Esophagus muscularis mucosa (tissue), 3 donors: Measurements from ENCODE around the gene NCMAP.

Experiments used
- POLR2AphosphoS5 ChIP-seq, 2 donors: sonication (generic); formaldehyde crosslinking; IDR thresholded peaks; one replicate each; pipeline ENCODE4 v1.6.1; 2017; ENCODE audit warnings: antibody characterized with exemption in 2 of 2
- TF ChIP-seq, protein P1 (sequence below), 3 experiments: fragments of 200-600 bp in 2 of 3; fragments of 450-650 bp in 1 of 3; sonication (generic) in 2 of 3; IDR thresholded peaks; one replicate each; pipeline ENCODE4 v1.5.1; 2017 to 2019; ENCODE audit warnings: antibody characterized with exemption in 3 of 3, mild to moderate bottlenecking in 2 of 3, moderate library complexity in 1 of 3

DNA sequence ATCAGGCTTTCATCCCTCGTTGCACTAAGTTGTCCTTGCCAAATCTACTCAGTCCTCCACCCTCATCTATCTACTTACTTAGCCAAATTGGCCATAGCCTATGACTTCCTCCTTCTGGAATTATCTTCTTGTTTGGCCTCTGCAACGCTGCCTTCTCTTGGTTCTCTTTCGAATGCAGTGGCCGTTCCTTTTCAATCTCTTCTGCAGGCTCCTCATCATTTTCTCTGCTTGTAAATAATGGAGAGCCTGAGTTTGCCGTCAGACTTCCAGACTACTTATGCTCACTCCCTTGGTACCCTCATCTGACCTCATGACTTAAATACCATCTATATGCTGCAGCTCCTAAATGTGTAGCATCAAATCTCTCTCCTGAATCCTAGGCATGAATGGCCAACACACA, 64.8 kb downstream of the NCMAP start:
- TF ChIP-seq, protein P1, sequence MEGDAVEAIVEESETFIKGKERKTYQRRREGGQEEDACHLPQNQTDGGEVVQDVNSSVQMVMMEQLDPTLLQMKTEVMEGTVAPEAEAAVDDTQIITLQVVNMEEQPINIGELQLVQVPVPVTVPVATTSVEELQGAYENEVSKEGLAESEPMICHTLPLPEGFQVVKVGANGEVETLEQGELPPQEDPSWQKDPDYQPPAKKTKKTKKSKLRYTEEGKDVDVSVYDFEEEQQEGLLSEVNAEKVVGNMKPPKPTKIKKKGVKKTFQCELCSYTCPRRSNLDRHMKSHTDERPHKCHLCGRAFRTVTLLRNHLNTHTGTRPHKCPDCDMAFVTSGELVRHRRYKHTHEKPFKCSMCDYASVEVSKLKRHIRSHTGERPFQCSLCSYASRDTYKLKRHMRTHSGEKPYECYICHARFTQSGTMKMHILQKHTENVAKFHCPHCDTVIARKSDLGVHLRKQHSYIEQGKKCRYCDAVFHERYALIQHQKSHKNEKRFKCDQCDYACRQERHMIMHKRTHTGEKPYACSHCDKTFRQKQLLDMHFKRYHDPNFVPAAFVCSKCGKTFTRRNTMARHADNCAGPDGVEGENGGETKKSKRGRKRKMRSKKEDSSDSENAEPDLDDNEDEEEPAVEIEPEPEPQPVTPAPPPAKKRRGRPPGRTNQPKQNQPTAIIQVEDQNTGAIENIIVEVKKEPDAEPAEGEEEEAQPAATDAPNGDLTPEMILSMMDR (IDR thresholded peaks at IDR 0.05): no peak
- no peak for TF ChIP-seq POLR2AphosphoS5 (IDR thresholded peaks at IDR 0.05)
